HepG2 (cell line): ENCODE results near the gene RCOR1. TPM values are rescaled to one million over a fixed set of nuclear protein-coding genes. Genes with fewer than 3 reads are reported as not detected.

Source experiments
- ARNT ChIP-seq: fragments of 450-650 bp; IDR thresholded peaks from 2 replicates; pipeline ENCODE4 v1.6.1; 2017
- BORCS8-MEF2B ChIP-seq: sonication (generic); formaldehyde crosslinking; IDR thresholded peaks from 2 replicates; pipeline ENCODE4 v1.8.0; 2022; ENCODE audit warnings: mild to moderate bottlenecking, missing genetic modification reagents
- DPF2 ChIP-seq: sonication (generic); formaldehyde crosslinking; IDR thresholded peaks from 2 replicates; pipeline ENCODE4 v1.4.0; 2020; ENCODE audit warnings: mild to moderate bottlenecking, low read depth, missing genetic modification reagents, borderline replicate concordance
- E2F5 ChIP-seq: sonication (generic); formaldehyde crosslinking; conservative IDR thresholded peaks from 2 replicates; pipeline ENCODE4 v1.4.0; 2020; ENCODE audit warnings: missing genetic modification reagents
- HDAC2 ChIP-seq: sonication (generic); formaldehyde crosslinking; IDR thresholded peaks from 2 replicates; pipeline ENCODE4 v1.4.0; 2020; ENCODE audit warnings: missing genetic modification reagents
- MXD3 ChIP-seq: IDR thresholded peaks from 2 replicates; pipeline ENCODE4 v1.6.1; 2016; ENCODE audit warnings: mild to moderate bottlenecking, missing biosample characterization, missing genetic modification reagents
- NAIF1 ChIP-seq: sonication (generic); formaldehyde crosslinking; IDR thresholded peaks from 2 replicates; pipeline ENCODE4 v1.5.0; 2020; ENCODE audit warnings: mild to moderate bottlenecking, missing genetic modification reagents, borderline replicate concordance
- POLR2AphosphoS5 ChIP-seq: IDR thresholded peaks from 2 replicates; pipeline ENCODE4 v1.6.1; 2012; ENCODE audit warnings: low read depth, low read length
- RBM22 ChIP-seq: fragments of 200-400 bp; formaldehyde crosslinking; optimal IDR thresholded peaks from 2 replicates; pipeline ENCODE3; 2017; ENCODE audit warnings: mild to moderate bottlenecking, low read length, moderate library complexity
- RFX1 ChIP-seq: fragments of 450-650 bp; IDR thresholded peaks from 2 replicates; pipeline ENCODE4 v1.6.1; 2017
- TCF7L2 ChIP-seq: IDR thresholded peaks from 2 replicates; pipeline ENCODE4 v1.6.1; 2011; ENCODE audit warnings: mild to moderate bottlenecking, low read depth, low read length, moderate library complexity
- THAP7 ChIP-seq: sonication (generic); formaldehyde crosslinking; IDR thresholded peaks from 2 replicates; pipeline ENCODE4 v1.8.1; 2023; ENCODE audit warnings: mild to moderate bottlenecking, missing genetic modification reagents
- XBP1 ChIP-seq: sonication (generic); formaldehyde crosslinking; IDR thresholded peaks from 2 replicates; pipeline ENCODE4 v1.5.0; 2020; ENCODE audit warnings: missing genetic modification reagents
- YY1 ChIP-seq: IDR thresholded peaks from 2 replicates; pipeline ENCODE4 v1.6.1; 2011; ENCODE audit warnings: low read length, low read depth, moderate library complexity, mild to moderate bottlenecking; ENCODE audit not compliant: insufficient read depth, insufficient replicate concordance
- ZBTB25 ChIP-seq: IDR thresholded peaks from 2 replicates; pipeline ENCODE4 v1.6.1; 2018; ENCODE audit warnings: missing genetic modification reagents
- ZNF569 ChIP-seq: sonication (generic); formaldehyde crosslinking; IDR thresholded peaks from 2 replicates; pipeline ENCODE4 v1.5.0; 2020; ENCODE audit warnings: mild to moderate bottlenecking, missing genetic modification reagents, moderate library complexity, borderline replicate concordance
- ZNF646 ChIP-seq: sonication (generic); formaldehyde crosslinking; IDR thresholded peaks from 2 replicates; pipeline ENCODE4 v1.9.0; 2021; ENCODE audit warnings: mild to moderate bottlenecking, missing genetic modification reagents
- ZNF879 ChIP-seq: sonication (generic); formaldehyde crosslinking; IDR thresholded peaks from 2 replicates; pipeline ENCODE4 v1.8.1; 2023; ENCODE audit warnings: missing genetic modification reagents
- polyA plus RNA-seq, 8 experiments: library from polyadenylated mRNA; depleted of rRNA in 3 of 8; stranded (reverse) in 7 of 8; unstranded in 1 of 8; fragments of >200 nt; fragmentation: Illumina TruSeq in 4 of 8; extraction: Trizol in 4 of 8; gene quantifications; 2 replicates each; pipeline versions ENCODE4 v1.2.1 to v1.2.3, GENCODE V29; 2011 to 2016; ENCODE audit warnings: low read depth in 4 of 8, missing spikeins in 1 of 8, mixed read lengths in 1 of 8; ENCODE audit not compliant: insufficient read depth in 1 of 8
- total RNA-seq, 5 experiments: library from RNA; depleted of rRNA; stranded (reverse); fragments of >200 nt; fragmentation: Illumina TruSeq; extraction: Trizol; gene quantifications; 2 replicates each; pipeline ENCODE4 v1.2.3, GENCODE V29; 2016; ENCODE audit warnings: low read depth in 1 of 5

RCOR1 gene
- total and polyA plus RNA-seq, 2 of the 13 experiments (the other 11 are each of a cell fraction or from before 2014, with no cell fraction given): 10.2 to 11.1 TPM

GRCh38 chr14:102584871-102585869 lies 7.3 kb upstream of the RCOR1 start (continued):
- TF ChIP-seq ZNF569 (CRISPR knock-in tag): no peak
- TF ChIP-seq RBM22: no peak
- no peak for TF ChIP-seq DPF2
- TF ChIP-seq ZNF646 (CRISPR knock-in tag): no peak
- TF ChIP-seq HDAC2: peak; percentile 23; the same call in 1 of the 2 replicates
- no peak for TF ChIP-seq NAIF1 (CRISPR knock-in tag)
- no peak for TF ChIP-seq YY1
- no peak for TF ChIP-seq ZBTB25 (CRISPR knock-in tag)
- TF ChIP-seq E2F5: no peak
- TF ChIP-seq ARNT: no peak
- TF ChIP-seq THAP7 (CRISPR knock-in tag): no peak
- no peak for TF ChIP-seq POLR2AphosphoS5
- no peak for TF ChIP-seq XBP1
- TF ChIP-seq BORCS8-MEF2B (CRISPR knock-in tag): peak; percentile 29; the same call in 1 of the 2 replicates
- no peak for TF ChIP-seq TCF7L2
- no peak for TF ChIP-seq RFX1
- no peak for TF ChIP-seq ZNF879 (CRISPR knock-in tag)
- TF ChIP-seq MXD3: no peak
